HG02970 (cell line): ENCODE measurements around the gene ATF6.
A peak's percentile ranks its signal among the peaks of the same experiment; 100 is the strongest.

Experiments used
- ATAC-seq: cut with Tn5 transposase; IDR thresholded peaks from one replicate; pipeline ENCODE4 v1.9.1; 2021; ENCODE audit warnings: mild to moderate bottlenecking, moderate library complexity, moderate number of reproducible peaks; ENCODE audit not compliant: unreplicated experiment, low FRiP score

ATF6 gene

GRCh38 chr1:161879261-161879660 is 113.1 kb downstream of the ATF6 start:
- ATAC-seq = no peak

DNA sequence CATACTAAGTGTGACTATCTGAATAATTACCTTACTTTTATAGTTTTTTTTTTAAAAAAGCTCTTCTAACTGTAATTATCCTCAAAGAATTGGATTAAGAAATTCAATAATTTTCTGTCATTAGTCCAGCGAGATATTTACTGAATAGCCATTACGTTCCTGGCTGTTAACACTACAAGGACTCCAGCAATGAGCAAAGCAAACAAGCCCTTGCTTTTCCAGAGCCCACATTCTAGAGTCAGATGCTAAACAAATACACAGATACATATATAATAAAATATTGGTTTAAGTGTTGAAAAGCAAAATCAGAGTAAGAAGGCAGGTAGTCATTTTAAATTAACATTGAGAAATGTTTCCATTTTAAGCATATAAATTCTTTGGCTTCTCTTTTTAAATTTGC is 118.4 kb downstream of the ATF6 start:
- no peak for ATAC-seq

GRCh38 chr1:161885003-161885402 is 118.9 kb downstream of the ATF6 start:
- ATAC-seq = no peak

DNA sequence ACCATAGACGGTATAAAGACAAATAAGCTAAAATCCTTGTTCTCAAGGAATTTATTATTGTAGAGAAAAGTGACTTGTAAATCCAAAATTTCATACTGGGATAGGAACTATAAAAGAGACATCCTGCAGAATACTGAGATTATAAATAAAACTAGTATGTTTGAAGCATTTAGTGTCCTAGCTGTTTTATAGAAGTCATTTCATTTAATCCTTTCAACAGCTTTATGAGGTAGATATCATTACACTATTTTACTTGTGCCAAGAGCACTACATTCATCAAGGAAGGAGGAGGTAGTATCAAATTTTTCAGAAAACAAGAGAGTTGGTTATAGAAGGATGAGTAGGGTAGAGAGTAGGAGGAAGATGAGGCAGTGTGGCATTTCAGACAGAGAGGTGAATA is 119.6 kb downstream of the ATF6 start:
- ATAC-seq = no peak

DNA sequence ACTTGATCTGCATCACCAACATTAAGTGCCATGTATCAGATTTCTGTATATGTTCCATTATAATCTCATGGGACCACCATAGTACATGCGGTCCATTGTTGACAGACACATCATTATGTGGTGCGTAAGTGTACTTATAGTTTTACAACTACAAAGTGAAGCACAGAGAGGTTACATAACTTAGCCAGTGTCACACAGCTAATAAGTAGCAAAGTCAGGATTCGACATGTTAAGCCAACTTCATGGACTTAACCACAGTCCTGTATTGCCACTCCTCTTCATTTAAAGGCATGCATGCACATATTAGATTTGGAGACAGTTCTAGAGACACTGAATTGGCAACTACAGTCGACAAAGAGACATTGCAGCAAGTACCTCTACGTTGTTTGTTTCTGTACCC is 120.5 kb downstream of the ATF6 start:
- no peak for ATAC-seq

GRCh38 chr1:161887730-161888287 is 121.7 kb downstream of the ATF6 start:
- ATAC-seq = no peak

DNA sequence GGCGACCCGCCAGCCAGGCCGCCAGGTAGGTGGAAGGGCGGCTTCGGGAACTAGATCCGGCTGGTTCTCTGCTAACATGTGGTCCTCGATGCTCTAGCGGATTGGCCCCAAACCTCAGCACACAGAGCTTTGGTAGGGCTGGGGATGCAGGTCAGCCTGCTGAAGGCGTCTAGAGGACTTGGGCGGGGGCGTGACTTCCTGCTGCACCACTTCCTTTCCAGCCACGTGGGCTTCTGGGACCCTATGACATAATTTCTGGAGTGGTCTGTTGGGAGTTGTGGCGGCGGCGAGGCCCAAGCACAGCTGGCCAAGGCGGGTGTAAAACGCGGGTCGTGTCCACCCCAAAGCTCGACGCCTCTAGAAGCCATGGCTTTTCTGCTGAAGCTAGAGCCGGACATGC is 124.5 kb downstream of the ATF6 start:
- no peak for ATAC-seq

DNA sequence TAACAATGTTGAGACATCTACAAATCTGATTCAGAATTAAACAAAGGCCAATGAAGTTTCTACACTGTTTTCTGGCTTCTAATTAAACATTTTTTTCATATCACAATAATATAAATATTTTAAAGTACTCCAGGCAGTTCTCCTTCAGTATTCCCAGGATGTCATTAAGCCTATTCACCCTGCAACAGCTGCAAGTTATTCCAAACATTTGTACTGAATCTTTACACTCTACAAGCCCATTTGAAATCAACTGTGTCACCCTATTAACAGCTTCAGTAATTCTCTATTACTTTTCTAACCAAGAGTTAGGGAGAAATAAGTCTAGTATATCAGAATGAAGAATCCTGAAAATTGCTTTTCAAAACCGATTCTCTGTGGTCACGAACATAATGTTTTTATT is 133.0 kb downstream of the ATF6 start:
- ATAC-seq = no peak

DNA sequence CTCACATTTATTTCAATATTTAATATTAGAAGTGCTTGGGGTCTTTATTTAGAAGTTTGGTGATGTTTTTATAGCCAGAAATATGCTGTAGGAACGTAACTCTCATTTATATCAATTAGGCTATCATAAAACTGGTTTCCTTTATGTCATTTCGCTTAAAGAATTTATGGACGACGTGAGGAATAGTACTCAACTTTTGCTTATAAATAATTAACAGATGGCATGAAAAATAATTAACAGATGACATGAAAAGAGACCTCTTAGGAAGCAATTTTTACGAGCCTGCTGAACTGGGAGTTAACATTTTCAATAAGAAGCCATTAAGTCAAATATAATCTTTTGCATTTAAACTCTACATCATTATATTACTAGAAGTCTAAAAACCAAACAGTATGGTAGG is 134.0 kb downstream of the ATF6 start:
- ATAC-seq = no peak

DNA sequence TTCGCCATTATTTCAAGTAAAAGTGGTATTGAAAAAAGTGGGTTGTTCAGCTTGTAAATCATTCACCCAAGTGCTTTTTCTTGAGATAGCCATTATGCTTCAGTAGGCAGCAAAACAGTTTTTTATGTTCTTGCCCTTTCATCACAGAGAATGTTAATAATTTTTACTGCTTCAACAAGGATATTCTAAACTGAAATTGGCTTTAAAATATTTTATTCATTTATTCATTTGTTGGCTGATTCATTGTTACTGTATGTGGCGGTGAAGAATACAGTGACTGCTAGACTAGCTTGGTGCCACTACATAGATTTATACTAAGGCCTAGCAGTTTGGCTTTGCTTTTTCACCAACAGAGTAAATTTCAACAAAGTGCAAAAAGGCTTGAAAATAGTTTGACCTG is 136.1 kb downstream of the ATF6 start:
- ATAC-seq = no peak

GRCh38 chr1:161905269-161905884 is 139.3 kb downstream of the ATF6 start:
- no peak for ATAC-seq

GRCh38 chr1:161907265-161907664 is 141.1 kb downstream of the ATF6 start:
- ATAC-seq = no peak

- no peak for ATAC-seq
Measured at GRCh38 chr1:161908264-161908663, 142.1 kb downstream of the ATF6 start.

- ATAC-seq = no peak
Measured at GRCh38 chr1:161910604-161911003, 144.5 kb downstream of the ATF6 start.

DNA sequence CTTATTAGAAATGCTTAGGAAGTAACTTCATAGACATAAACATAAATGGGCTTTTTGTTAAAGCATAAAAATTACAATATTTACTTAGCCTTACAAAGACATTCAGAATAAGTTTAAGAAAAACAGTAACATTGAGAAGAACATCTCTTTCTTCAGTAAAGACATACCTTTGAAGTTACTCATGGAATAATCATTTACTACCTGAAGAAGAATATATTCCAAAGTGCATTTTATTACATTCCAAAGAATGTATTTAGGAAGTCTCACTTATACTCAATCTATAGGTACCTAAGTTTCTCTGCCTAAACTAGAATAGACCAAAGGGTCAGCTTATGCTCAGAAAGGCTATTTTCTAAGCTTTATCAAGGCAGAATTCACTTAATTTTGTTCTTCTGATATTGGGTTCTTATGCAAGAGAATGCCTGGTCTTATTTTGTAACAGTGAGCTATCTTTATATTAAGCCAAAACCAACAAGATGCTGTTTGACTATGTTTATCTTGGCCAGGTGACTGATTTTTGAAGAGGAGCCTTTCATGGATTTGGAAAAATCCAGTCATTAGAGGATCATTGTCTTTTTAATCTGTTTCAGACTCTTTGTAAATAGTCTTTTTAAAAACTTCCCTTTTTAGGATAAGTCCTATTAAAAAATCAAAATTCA is 147.5 kb downstream of the ATF6 start:
- no peak for ATAC-seq

DNA sequence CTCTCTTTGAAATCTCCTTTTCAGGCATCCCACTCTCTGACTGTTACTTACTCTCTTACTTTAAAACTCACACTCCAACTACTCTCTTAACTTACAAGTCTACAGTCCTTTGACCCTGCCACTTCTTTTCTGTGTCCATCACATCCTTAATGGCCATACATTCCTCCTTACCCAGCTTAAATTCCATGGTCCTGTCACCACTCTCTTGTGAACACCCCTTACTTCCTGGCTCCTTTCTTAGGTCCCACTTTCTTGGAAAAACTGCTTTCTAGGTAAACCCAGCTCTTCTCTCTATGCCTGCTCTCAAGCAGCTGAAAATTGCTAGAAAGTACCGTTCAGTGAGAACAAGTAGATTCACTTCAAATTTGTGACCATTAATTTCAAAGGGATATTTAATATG is 148.5 kb downstream of the ATF6 start:
- no peak for ATAC-seq

- peak; percentile 45 for ATAC-seq
Measured at GRCh38 chr1:161915051-161915503, 149.0 kb downstream of the ATF6 start.

DNA sequence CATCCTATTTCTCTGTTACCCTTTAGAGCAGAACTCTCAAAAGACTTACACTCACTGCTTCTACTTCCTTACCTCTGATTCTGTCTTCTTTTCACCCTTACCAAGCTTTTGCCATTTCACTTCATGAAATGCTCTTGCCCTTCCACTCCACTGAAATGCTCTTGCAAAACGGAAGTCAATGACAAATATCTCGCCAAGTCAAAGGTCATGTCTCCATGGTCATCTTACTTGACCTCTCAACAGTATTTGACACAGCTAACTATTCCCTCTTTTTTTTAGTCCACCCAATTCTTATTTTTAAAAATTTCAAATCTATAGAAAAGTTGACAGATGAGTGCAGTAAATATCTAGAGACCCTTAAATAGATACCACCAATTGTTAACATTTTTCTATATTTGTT is 149.9 kb downstream of the ATF6 start:
- no peak for ATAC-seq

GRCh38 chr1:161919229-161919628 is 153.1 kb downstream of the ATF6 start:
- ATAC-seq = no peak

GRCh38 chr1:161921491-161921890 is 155.4 kb downstream of the ATF6 start:
- ATAC-seq = no peak

- no peak for ATAC-seq
Measured at GRCh38 chr1:161921990-161922389, 155.9 kb downstream of the ATF6 start.

GRCh38 chr1:161928056-161928455 is 161.9 kb downstream of the ATF6 start:
- ATAC-seq = no peak
